ENCODE data around the gene LTF.

DNA sequence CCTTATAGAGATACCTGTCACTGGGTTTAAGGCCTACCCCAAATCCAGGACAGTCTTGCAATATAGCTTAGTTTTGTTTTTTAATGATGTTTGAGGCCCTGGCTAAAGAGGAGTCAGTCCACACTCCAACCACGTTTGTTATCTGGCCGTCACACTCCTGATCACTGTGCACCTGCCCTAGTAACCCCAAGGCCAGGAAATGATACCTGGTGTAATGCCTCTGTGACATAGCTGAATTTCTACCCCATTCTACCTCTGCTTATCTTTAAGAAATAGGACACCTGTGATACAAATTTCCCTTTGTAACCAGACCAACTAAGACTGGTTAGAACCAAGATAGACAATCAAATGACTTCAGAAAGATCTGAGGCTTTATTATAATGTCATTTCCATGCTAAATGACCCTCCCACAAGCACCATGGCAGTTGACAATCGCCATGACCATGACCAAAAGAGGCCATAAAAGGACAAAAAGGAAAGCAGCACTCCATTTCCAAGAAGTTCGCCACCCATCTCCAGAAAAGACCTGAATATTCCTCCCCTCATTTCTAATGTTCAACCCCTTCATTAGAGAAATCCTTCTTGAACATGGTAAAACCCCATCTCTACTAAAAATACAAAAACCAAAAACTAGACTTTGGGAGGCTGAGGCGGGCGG is 28.3 kb upstream of the LTF start:
- TF ChIP-seq POLR2A (IDR thresholded peaks at IDR 0.05) = no peak
- TF ChIP-seq, protein P1, sequence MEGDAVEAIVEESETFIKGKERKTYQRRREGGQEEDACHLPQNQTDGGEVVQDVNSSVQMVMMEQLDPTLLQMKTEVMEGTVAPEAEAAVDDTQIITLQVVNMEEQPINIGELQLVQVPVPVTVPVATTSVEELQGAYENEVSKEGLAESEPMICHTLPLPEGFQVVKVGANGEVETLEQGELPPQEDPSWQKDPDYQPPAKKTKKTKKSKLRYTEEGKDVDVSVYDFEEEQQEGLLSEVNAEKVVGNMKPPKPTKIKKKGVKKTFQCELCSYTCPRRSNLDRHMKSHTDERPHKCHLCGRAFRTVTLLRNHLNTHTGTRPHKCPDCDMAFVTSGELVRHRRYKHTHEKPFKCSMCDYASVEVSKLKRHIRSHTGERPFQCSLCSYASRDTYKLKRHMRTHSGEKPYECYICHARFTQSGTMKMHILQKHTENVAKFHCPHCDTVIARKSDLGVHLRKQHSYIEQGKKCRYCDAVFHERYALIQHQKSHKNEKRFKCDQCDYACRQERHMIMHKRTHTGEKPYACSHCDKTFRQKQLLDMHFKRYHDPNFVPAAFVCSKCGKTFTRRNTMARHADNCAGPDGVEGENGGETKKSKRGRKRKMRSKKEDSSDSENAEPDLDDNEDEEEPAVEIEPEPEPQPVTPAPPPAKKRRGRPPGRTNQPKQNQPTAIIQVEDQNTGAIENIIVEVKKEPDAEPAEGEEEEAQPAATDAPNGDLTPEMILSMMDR (IDR thresholded peaks at IDR 0.05) = no peak
